CMK (cell line): Measurements from ENCODE around the gene TFB2M.
A peak's percentile ranks its signal among the peaks of the same experiment; 100 is the strongest.
"Not testable (repeated sequence)": the region's sequence is repeated elsewhere in the genome, so short reads cannot be mapped to it uniquely, and the experiment has no call there.

Experiments used
- DNase-seq: peaks from one replicate; pipeline ENCODE4 v3.0.0-alpha.2; 2010; ENCODE audit warnings: low read depth

The TFB2M gene, protein sequence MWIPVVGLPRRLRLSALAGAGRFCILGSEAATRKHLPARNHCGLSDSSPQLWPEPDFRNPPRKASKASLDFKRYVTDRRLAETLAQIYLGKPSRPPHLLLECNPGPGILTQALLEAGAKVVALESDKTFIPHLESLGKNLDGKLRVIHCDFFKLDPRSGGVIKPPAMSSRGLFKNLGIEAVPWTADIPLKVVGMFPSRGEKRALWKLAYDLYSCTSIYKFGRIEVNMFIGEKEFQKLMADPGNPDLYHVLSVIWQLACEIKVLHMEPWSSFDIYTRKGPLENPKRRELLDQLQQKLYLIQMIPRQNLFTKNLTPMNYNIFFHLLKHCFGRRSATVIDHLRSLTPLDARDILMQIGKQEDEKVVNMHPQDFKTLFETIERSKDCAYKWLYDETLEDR

DNA sequence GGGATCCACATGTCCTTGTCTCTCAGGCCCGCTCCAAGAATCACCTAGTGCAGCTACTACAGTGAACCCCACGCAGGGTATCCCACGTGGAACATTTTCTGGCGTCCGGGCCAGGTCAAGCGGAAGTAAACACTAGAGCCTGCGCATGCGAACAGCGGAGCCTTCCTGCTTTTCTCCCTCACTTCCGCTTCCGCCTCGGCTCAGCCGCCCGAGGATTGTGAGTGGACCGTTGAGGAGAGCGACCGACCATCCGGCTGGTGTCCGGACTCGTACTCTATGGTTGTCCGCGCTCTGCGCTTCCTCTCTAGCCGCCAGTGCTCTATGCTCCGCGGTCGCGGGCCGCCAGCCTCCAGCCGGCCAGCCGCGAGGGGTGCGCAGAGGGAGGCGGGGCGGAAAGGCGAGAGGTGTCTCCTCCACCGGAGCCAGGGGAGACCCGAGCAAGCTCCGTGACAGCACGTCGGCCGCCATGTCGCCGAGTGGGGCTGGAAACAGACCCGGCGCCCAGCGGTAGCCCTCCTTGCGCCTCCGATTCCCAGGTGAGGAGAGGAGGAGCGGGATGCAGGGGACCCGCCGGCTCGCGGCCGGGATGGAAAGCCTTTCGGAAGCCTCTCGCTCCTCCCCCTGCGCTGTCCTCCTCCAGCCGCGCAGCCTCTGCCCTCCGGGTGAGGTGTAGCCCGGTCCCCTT lies at the start of gene TFB2M, which contains the start of gene CNST:
TSS of gene TFB2M (minus strand) at position 134 of the 685 bp plus-strand sequence. CDS start at position 11, 123 bp downstream.
TSS of gene CNST (plus strand) at position 329 of the 685 bp plus-strand sequence. CDS start 25,107 bp downstream, outside the sequence.
- DNase-seq: peak; percentile 99

DNA sequence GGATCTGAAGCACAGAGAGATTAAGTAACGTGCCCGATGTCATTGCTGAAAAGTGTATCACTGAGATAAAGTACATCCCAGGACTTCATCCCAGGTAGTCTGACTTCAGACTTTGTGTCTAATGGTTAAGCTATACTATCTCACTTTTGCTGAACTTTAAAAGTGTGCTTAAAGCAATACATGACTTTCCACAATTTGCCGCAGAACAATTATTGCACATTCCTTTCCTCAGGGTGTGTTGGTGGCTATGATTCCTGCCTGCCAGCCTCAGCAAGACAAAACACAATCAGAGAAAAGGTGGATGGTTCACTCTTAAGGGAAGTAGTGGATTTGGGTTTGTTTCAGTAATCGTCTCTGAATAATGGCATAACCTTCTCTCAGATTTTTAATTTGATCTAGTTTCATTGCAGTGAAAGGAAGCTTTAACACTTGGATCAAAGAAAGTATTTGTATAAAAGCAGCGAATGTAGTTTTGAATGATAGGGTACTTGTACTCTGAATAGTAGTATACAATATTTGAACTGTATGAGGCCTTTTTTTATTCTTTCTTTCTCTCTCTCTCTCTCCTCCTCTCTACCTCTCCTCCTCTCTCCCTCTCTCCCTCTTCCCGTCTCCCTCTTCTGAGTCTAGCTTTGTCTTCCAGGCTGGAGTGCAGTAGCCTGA lies 47.2 kb upstream of the TFB2M start:
- no peak for DNase-seq

DNA sequence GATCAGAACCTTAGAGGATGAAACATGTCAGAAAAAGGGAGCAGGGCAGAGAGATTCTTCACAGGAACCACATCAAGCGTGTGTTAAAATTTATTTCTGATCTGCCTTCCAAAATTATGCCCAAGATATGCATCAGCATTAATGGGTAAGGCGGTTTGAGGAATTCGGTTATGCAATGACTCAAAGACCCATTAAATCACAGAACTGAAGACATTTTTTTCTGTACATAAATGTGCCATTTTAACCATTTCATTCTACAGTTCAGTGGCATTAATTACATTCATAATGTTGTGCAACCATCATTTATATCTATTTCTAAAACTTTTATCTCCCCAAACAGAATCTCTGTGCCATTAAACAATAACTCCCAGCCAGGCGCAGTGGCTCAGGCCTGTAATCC lies 43.6 kb upstream of the TFB2M start:
- DNase-seq: no peak

DNA sequence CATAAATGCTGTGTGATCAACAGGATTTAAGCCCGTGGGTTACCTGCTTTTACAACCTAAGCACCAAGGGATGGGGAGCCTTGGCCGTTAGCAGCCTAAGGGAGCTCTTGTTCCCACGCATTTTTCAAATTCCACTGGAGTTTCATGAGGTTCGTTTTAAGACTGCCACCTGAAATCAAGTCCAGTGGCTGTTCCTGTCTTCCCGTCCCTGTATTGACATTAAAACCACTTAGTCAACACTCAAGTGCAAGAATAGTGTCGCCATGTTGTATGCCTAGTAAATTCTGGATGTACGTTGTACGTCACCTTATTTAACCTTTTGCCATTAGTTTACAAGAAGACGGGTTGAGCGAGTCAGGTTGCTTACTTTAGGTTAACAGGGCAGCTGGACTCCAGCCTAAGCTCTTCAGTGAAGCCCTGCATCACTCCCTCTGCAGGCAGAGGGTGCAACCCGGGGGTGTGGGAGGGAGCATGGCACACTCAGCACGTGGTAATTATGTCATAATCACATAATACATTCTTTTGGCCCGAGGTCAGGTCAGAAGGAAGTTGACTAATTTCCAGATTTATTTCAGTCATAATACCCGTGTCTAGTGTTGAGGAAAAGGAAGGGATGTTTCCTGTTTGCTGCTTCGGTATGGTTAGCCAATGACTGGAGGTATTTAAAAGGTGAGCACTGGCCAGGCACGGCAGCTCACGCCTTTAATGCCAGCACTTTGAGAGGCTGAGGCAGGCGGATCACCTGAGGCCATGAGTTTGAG lies 42.7 kb upstream of the TFB2M start:
- DNase-seq: no peak

DNA sequence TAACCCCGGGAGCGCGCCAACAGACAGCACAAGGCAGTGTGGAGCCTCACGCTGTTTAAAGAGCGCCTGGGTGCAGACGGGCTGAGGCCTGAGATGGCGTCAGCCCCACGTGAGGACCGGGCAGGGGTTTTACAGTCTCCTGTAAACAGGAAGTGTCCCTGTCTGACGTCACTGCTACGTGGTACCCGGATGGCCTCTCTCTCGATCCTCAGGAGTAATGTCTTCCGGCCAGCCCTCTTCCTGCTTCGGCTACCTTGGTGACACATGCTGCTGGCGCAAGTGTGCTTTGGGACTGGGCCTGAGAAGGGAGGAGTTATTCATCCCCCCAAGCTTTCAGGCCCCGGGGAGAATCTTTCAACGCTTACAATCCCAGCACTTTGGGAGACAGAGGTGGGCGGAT lies 41.4 kb upstream of the TFB2M start:
- no peak for DNase-seq

DNA sequence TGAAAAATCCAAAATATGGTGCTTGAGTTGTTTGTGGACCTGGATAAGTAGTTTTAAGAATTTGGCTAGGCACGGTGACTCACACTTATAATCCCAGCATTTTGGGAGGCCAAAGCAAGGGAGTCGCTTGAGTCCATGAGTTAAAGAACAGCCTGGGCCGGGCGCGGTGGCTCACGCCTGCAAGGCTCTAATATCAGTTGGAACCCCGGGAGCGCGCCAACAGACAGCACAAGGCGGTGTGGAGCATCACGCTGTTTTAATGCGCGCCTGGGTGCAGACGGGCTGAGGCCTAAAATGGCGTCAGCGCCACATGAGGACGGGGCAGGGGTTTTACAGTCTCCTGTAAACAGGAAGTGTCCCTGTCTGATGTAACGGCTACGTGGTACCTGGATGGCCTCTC lies 39.2 kb upstream of the TFB2M start:
- not testable (repeated sequence) for DNase-seq

DNA sequence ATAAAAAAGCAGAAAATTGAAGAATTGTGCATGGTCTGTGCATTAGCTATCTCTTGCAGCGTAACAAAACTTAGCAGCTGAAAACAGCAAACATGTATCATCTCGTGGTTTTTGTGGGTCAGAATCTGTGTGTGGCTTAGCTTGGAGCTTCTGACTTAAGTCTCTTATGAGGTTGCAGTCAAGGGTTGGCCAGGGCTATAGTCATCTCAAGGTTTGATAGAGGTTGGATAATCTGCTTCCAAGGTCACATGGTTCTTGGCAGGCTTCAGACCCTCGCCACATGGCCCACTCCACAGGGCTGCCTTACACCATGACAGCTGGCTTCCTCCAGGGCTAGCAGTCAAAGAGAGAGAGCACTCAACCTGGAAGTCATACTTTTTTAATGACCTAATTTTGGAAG lies 36.1 kb upstream of the TFB2M start:
- DNase-seq: no peak

DNA sequence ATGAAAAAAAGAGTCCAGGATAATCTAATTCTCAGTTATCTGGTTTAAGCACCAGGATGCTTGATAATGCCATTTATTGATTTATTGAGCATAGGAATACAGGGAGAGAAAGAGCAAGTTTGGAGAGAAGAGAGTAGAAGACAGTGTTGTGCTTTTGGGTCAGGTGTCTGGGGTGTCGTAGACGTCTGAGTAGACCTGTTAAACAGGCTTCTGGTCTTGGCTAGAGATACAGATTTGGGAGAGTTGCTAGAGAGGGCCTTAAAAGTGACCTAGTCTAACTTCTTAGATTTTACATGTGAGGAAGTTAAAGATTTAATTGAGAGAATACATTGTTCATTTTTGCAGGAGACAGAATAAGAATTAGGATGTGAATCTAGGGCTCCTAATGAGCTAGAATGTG lies 34.5 kb upstream of the TFB2M start:
- no peak for DNase-seq

DNA sequence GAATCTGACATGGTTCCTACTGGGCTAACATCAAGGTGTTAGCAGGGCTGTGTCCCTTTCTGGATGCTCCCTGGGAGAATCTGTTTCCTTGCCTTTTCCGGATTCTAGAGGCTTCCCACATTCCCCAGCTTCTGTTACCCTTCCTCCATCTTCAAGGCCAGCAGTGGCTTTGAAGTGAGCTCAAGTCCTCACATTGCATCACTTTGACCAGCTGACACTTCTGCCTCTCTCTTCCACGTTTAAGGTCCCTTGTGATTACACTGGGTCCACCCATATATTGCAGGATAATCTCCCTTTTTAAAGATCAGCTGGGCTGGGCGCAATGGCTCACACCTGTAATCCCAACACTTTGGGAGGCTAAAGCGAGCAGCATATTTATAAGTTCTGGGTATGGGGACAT lies 33.3 kb upstream of the TFB2M start:
- DNase-seq: no peak

DNA sequence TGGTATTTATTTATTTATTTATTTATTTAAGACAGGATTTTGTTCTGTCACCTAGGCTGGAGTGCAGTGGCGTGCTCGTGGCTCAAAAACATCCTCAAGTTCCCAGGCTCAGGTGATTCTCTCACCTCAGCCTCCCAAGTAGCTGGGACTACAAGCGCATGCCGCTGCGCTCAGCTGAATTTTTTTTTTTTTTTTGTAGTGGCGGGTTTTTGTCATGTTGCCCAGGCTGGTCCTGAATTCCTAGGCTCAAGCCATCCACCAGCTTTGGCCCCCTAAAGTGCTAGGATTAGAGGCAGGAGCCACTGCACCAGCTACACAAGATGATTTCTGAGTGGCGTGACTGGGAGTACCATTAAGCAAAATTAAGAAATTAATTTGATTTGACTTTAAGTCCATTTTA lies 31.9 kb upstream of the TFB2M start:
- no peak for DNase-seq

DNA sequence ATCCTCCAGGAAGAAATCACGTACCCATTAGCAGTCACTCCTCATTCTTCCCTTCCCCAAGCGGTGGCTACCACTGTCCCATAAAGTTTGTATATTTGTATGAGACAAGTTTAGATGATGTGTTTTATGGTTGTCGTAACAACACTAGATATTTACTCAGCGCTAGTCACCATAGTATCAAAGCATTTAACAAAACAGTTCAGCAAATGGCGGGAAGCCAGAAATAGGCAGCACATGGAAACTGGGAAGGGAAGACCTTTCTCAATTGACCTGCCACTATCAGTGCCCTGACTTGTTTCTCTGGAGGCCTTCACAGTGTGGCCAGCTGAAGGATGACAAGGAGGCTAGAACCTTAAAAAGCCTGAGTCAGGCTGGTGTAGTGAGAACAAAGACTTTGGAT lies 31.3 kb upstream of the TFB2M start:
- no peak for DNase-seq

DNA sequence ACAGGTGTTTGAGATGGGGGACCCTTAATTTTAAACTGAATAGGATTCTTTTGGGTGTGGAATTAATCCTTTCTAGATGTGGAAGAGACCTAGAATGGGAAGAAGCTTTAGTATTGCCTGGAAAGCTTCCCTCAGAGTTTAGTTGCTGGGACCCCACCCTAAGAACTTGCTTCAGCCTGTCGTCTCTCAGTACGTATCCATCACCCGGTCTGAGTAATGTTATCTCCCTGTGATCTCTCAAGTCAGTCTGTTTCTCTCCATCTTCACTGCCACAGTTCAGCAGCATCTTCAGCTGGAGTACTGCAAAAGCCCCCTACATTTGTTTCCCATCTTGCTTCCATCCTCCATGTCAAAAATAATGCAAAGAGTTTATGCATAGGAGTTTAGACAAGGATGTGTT lies 29.1 kb upstream of the TFB2M start:
- DNase-seq: no peak

DNA sequence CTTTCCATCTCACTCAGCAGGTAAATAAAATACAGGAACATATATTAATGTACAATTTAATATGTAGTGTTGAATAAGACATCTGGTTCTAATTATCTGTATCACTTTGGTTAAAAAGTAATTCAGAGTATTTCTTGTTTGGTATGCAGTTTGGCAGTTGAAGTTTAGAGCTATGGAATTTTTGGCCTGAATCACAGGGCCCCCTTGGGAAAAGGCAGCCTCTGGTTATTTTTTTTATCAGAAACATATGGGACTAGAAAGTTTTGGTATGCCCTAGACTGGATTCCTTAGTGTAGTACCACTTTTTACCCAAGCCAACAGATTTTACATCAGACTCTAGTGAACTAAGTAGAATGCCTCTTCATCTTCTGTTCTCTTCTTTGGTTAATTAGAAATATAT lies 26.6 kb upstream of the TFB2M start:
- DNase-seq: no peak

DNA sequence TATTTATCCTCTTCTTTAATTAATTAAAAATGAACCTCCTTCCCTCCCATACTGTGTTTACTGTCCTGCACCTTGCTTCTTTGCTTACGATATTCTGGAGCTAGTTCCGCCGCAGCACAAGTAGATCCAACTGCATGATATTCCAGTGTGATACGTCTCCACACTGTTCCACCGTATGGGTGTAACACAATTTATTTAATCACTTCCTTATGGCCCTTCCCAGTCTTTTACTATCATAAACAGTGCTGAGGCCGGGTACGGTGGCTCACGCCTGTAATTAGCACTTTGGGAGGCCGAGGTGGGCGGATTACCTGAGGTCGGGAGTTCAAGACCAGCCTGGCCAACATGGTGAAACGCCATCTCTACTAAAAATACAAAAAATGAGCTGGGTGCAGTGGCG lies 25.9 kb upstream of the TFB2M start:
- DNase-seq: no peak

DNA sequence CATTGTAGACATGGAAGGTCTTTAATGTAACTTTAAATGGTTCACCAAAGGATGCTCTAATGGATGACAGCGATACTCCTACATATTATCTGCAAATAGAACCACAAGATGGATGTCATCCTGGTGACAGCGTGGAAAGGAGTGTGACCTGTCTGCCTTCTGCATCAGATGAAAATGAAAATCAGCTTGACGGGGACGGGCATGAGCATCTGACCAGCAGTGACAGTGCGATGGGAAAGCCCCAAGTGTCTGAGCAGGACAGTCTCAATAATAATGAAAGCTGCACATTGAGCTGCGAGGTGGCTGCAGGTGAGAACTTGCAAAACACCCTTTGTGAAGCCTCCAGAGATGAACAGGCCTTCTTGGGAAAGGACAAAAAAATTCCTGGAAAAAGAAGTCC lies 25.4 kb upstream of the TFB2M start:
- no peak for DNase-seq

DNA sequence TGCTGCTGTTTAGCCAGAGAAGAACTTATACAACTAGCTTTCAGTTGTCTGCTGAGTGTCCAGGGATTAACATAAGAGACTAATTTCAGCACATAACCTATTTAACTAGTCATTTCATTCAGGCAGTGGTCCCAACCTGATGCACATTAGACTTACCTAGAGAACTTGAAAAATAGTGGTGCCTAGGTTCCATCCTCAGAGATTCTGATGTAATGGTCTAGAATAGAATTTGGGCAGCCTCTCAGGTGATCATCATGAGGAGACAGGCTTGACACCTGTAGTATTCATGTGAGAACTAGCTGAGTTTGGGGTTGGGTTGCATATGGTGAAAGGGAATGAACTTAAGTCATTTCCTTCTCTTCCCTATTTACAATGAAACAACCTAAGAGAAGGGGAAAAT lies 25.0 kb upstream of the TFB2M start:
- no peak for DNase-seq

DNA sequence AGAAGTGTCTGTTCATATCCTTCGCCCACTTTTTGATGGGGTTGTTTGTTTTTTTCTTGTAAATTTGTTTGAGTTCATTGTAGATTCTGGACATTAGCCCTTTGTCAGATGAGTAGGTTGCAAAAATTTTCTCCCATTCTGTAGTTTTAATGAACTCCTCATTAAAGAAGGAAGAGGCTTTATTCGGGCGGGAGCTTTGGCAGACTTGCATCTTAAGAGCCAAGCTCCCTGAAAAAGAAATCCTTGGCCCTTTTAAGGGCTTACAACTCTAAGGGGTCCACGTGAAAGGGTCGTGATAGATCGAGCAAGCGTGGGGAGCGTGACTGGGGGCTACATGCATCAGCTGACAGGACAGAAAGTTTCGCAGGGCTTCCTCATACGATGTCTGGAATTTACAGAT lies 23.9 kb upstream of the TFB2M start:
- not testable (repeated sequence) for DNase-seq

DNA sequence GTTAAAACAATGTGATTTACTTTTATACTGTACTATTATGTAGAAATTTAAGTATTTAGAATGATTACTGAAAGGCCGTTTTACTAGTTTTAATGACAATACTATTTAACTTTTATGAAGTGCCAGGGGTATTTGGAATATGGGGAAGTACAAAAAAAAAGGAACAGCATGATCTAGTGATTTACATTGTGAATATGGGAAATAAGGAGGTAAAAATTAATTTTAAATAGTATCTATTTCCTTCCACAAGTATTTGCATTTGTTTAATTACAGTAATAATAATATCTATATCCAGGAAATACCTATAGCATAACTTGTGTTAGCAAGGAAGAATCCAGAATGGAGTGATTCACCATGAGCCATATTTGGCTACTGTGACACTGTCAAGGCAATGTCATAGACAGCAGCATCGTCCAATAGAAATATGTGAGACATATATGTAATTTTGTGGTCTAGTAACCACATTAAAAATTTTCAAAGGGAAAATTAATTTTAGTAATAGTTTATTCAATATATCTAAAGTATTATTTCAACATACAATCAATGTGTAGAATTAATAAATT lies 22.2 kb upstream of the TFB2M start:
- DNase-seq: no peak

DNA sequence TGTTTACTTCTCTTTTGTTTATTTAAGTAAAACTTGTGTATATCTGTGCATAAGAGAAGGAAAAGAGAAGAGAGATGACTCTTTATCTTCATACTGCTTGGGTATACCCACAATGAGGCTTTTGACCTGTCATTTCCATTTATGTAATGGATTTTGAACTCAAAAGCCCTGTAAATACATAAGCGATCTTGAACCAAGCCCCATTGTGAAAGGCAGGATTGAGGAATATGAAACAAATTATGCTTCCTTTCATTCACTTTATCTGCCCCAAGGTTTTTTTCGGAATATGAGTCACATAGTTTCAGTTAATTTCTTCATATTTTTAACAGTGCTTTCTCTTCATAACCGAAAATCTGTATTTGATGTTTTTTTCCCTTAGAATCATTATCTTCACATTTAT lies 21.5 kb upstream of the TFB2M start:
- DNase-seq: no peak

DNA sequence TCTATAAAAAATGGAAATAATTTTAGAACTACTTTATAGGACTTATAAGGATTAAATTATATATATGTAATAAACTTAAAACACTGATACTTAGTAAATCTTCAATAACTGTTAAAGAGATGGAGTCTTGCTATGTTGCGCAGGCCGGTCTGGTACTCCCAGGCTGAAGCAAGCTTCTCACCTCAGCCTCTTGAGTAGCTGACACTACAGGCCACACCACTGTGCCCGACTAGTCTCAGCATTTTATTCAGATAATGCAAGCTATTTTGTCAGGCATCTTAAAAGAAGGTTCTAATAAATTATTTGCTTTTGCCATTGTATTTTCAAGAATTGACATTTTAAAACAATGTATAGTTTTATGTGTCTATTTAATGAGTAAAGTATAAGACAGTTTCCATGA lies 21.0 kb upstream of the TFB2M start:
- DNase-seq: no peak

DNA sequence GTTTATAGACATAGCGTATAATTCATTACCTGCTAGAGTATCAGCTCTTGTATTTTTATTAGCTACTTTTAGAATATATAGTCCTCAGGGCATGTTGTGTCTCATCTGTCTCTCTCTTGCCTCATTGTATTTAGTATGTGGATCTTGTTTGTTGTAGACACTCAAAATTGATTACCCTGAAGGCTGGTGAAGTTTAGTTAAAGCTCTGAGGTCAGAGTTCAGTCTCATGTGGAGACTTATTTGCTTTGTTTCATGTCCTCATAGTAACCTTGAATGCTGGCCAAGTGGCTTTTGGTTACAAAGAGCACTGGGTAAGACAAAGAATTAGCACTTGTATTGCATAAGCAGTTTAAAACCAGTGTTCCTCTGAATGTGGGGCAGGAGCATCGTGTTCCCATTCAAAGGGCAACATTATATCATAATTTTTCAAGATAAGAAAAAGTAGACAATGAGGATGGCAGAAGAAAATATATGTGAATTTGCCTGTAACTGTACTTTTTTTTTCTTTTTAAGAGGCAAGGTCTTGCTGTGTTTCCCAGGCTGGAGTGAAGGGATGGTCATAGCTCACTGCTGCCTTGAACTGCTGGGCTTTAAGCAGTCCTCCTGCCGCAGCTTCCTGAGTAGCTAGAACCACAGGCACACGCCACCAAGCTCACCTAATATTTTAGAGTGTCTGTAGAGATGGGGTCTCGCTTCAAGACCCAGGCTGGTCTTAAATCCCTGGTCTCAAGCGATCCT lies 17.6 kb upstream of the TFB2M start:
- DNase-seq: no peak
